Measurements from ENCODE around the gene TMEM40.

Gene TMEM40

GRCh38 chr3:12775226-12775625 is 16.2 kb upstream of the TMEM40 start:
- no peak for DNase-seq

GRCh38 chr3:12774619-12775018 is 15.6 kb upstream of the TMEM40 start:
- DNase-seq = no peak

- DNase-seq = no peak
Measured at GRCh38 chr3:12773710-12774086, 14.6 kb upstream of the TMEM40 start.

- DNase-seq = no peak
Measured at GRCh38 chr3:12773030-12773709, 14.1 kb upstream of the TMEM40 start.

GRCh38 chr3:12772462-12772861 is 13.4 kb upstream of the TMEM40 start:
- DNase-seq = no peak

GRCh38 chr3:12771236-12771635 is 12.2 kb upstream of the TMEM40 start:
- no peak for DNase-seq

- no peak for DNase-seq
Measured at GRCh38 chr3:12769761-12770160, 10.7 kb upstream of the TMEM40 start.

GRCh38 chr3:12768579-12769527 is 9.8 kb upstream of the TMEM40 start:
- no peak for DNase-seq

GRCh38 chr3:12766541-12766940 is 7.5 kb upstream of the TMEM40 start:
- DNase-seq = no peak

GRCh38 chr3:12764171-12764776 is 5.2 kb upstream of the TMEM40 start:
- no peak for DNase-seq

GRCh38 chr3:12759693-12760565 is 870 bp upstream of the TMEM40 start:
- no peak for DNase-seq

- no peak for DNase-seq
Measured at GRCh38 chr3:12758025-12758781, 856 bp downstream of the TMEM40 start.

- DNase-seq = no peak
Measured at GRCh38 chr3:12756635-12757034, 2.4 kb downstream of the TMEM40 start.

- DNase-seq = no peak
Measured at GRCh38 chr3:12756175-12756574, 2.9 kb downstream of the TMEM40 start.

GRCh38 chr3:12755754-12756153 is 3.3 kb downstream of the TMEM40 start:
- DNase-seq = no peak

- DNase-seq = no peak
Measured at GRCh38 chr3:12754313-12754712, 4.7 kb downstream of the TMEM40 start.

GRCh38 chr3:12753275-12754028 is 5.6 kb downstream of the TMEM40 start:
- DNase-seq = no peak

GRCh38 chr3:12752809-12753208 is 6.2 kb downstream of the TMEM40 start:
- no peak for DNase-seq

- DNase-seq = no peak
Measured at GRCh38 chr3:12752102-12752501, 7.0 kb downstream of the TMEM40 start.

GRCh38 chr3:12751571-12751970 is 7.5 kb downstream of the TMEM40 start:
- DNase-seq = no peak

- DNase-seq = no peak
Measured at GRCh38 chr3:12750658-12751071, 8.4 kb downstream of the TMEM40 start.
